HG03060 (cell line): Measurements from ENCODE around the gene MADD.
"Not testable (repeated sequence)": the region's sequence is repeated elsewhere in the genome, so short reads cannot be mapped to it uniquely, and the experiment has no call there.

Source experiments
- ATAC-seq: cut with Tn5 transposase; IDR thresholded peaks from one replicate; pipeline ENCODE4 v1.9.1; 2021; ENCODE audit warnings: low read depth, moderate number of reproducible peaks; ENCODE audit not compliant: unreplicated experiment

The MADD gene

GRCh38 chr11:47272706-47273105 is 2.8 kb downstream of the MADD start:
- no peak for ATAC-seq

GRCh38 chr11:47274495-47275235 is 4.7 kb downstream of the MADD start:
- no peak for ATAC-seq

GRCh38 chr11:47276923-47277322 is 7.0 kb downstream of the MADD start:
- ATAC-seq = no peak

GRCh38 chr11:47278058-47278457 is 8.1 kb downstream of the MADD start:
- no peak for ATAC-seq

- ATAC-seq = no peak
These were observed 8.8 kb downstream of the MADD start for GRCh38 chr11:47278769-47279168.

- no peak for ATAC-seq
These were observed 10.2 kb downstream of the MADD start for GRCh38 chr11:47280099-47280498.

GRCh38 chr11:47280860-47281259 is 10.9 kb downstream of the MADD start:
- ATAC-seq = no peak

- no peak for ATAC-seq
These were observed 12.5 kb downstream of the MADD start for GRCh38 chr11:47282462-47282861.

GRCh38 chr11:47284151-47284550 is 14.2 kb downstream of the MADD start:
- no peak for ATAC-seq

GRCh38 chr11:47285969-47286770 is 16.2 kb downstream of the MADD start:
- no peak for ATAC-seq

GRCh38 chr11:47288066-47288465 is 18.1 kb downstream of the MADD start:
- ATAC-seq = no peak

- ATAC-seq = no peak
These were observed 19.9 kb downstream of the MADD start for GRCh38 chr11:47289856-47290255.

GRCh38 chr11:47295385-47295784 is 25.5 kb downstream of the MADD start:
- ATAC-seq = no peak

GRCh38 chr11:47296045-47296444 is 26.1 kb downstream of the MADD start:
- no peak for ATAC-seq

- ATAC-seq = no peak
These were observed 29.1 kb downstream of the MADD start for GRCh38 chr11:47299078-47299477.

GRCh38 chr11:47302853-47303252 is 32.9 kb downstream of the MADD start:
- no peak for ATAC-seq

- ATAC-seq = no peak
These were observed 36.0 kb downstream of the MADD start for GRCh38 chr11:47305734-47306483.

- no peak for ATAC-seq
These were observed 36.5 kb downstream of the MADD start for GRCh38 chr11:47306484-47306844.

- no peak for ATAC-seq
These were observed 38.3 kb downstream of the MADD start for GRCh38 chr11:47308050-47308823.

GRCh38 chr11:47314992-47315391 is 45.1 kb downstream of the MADD start:
- no peak for ATAC-seq

GRCh38 chr11:47316501-47316900 is 46.6 kb downstream of the MADD start:
- not testable (repeated sequence) for ATAC-seq
